HepG2 (cell line): ENCODE data around the gene COL9A3. TPM values are rescaled to one million over a fixed set of nuclear protein-coding genes. Genes with fewer than 3 reads are reported as not detected.

Experiments
- GLMP ChIP-seq: sonication (generic); formaldehyde crosslinking; IDR thresholded peaks from 2 replicates; pipeline ENCODE4 v1.9.0; 2021; ENCODE audit warnings: missing genetic modification reagents, mild to moderate bottlenecking, borderline replicate concordance
- MAFF ChIP-seq: IDR thresholded peaks from 2 replicates; pipeline ENCODE4 v1.6.1; 2011; ENCODE audit warnings: low read depth, low read length, improper control_type of control experiment
- MLLT10 ChIP-seq: sonication (generic); formaldehyde crosslinking; IDR thresholded peaks from 2 replicates; pipeline ENCODE4 v1.4.0; 2020; ENCODE audit warnings: missing genetic modification reagents
- MXD1 ChIP-seq: sonication (generic); formaldehyde crosslinking; IDR thresholded peaks from 2 replicates; pipeline ENCODE4 v1.4.0; 2020; ENCODE audit warnings: mild to moderate bottlenecking, missing genetic modification reagents
- SP4 ChIP-seq: sonication (generic); formaldehyde crosslinking; IDR thresholded peaks from 2 replicates; pipeline ENCODE4 v1.8.1; 2023; ENCODE audit warnings: mild to moderate bottlenecking, missing genetic modification reagents
- ZBTB4 ChIP-seq: sonication (generic); formaldehyde crosslinking; IDR thresholded peaks from 2 replicates; pipeline ENCODE4 v1.4.0; 2020; ENCODE audit warnings: missing genetic modification reagents, mild to moderate bottlenecking, borderline replicate concordance
- polyA plus RNA-seq, 8 experiments: library from polyadenylated mRNA; depleted of rRNA in 3 of 8; stranded (reverse) in 7 of 8; unstranded in 1 of 8; fragments of >200 nt; fragmentation: Illumina TruSeq in 4 of 8; extraction: Trizol in 4 of 8; gene quantifications; 2 replicates each; pipeline versions ENCODE4 v1.2.1 to v1.2.3, GENCODE V29; 2011 to 2016; ENCODE audit warnings: low read depth in 4 of 8, missing spikeins in 1 of 8, mixed read lengths in 1 of 8; ENCODE audit not compliant: insufficient read depth in 1 of 8
- total RNA-seq, 5 experiments: library from RNA; depleted of rRNA; stranded (reverse); fragments of >200 nt; fragmentation: Illumina TruSeq; extraction: Trizol; gene quantifications; 2 replicates each; pipeline ENCODE4 v1.2.3, GENCODE V29; 2016; ENCODE audit warnings: low read depth in 1 of 5

COL9A3 gene
- total and polyA plus RNA-seq, 2 of the 13 experiments (the other 11 are each of a cell fraction or from before 2014, with no cell fraction given) = 155 to 204 TPM

GRCh38 chr20:62825333-62825985 is 8.6 kb downstream of the COL9A3 start (continued):
- TF ChIP-seq MXD1 (0 out of 2 replicates have a peak, but pooled peaks have one; percentile 42), SP4 (CRISPR knock-in tag) (0 out of 2 replicates have a peak, but pooled peaks have one; percentile 2), MLLT10 (CRISPR knock-in tag) (no peak), ZBTB4 (CRISPR knock-in tag) (no peak), GLMP (CRISPR knock-in tag) (no peak), MAFF (no peak)
- TF ChIP-seq, all 625 proteins: peak for 16
